Trophoblast cell (in vitro differentiated cells and primary cell): ENCODE measurements around the gene NAT16.

Experiments used
- DNase-seq, 2 donors: peaks; one replicate each; pipeline ENCODE4 v3.0.0-alpha.2; 2016
- H2AFZ ChIP-seq: 2 replicates; pipeline ENCODE4 v1.6.1; 2013; ENCODE audit warnings: low read length, moderate library complexity, mild to moderate bottlenecking; ENCODE audit not compliant: insufficient read depth, poor library complexity
- H2AK5ac ChIP-seq: 2 replicates; pipeline ENCODE4 v1.6.1; 2013; ENCODE audit warnings: mild to moderate bottlenecking, low read length
- H2BK120ac ChIP-seq: 2 replicates; pipeline ENCODE4 v1.6.1; 2013; ENCODE audit warnings: low read length, mild to moderate bottlenecking, moderate library complexity; ENCODE audit not compliant: insufficient read depth, poor library complexity
- H2BK12ac ChIP-seq: 2 replicates; pipeline ENCODE4 v1.6.1; 2013; ENCODE audit warnings: mild to moderate bottlenecking, low read length, moderate library complexity
- H2BK5ac ChIP-seq: 2 replicates; pipeline ENCODE4 v1.6.1; 2013; ENCODE audit warnings: low read length, low read depth, moderate library complexity, mild to moderate bottlenecking; ENCODE audit not compliant: poor library complexity
- H3K14ac ChIP-seq: 2 replicates; pipeline ENCODE4 v1.6.1; 2013; ENCODE audit warnings: mild to moderate bottlenecking, low read length
- H3K18ac ChIP-seq: 2 replicates; pipeline ENCODE4 v1.6.1; 2013; ENCODE audit warnings: mild to moderate bottlenecking, low read length
- H3K23ac ChIP-seq: 2 replicates; pipeline ENCODE4 v1.6.1; 2013; ENCODE audit warnings: low read length
- H3K27ac ChIP-seq: 2 replicates; pipeline ENCODE4 v1.5.1; 2013; ENCODE audit warnings: low read depth, mild to moderate bottlenecking, inconsistent platforms, low read length, moderate library complexity
- H3K27me3 ChIP-seq: 2 replicates; pipeline ENCODE4 v1.6.1; 2013; ENCODE audit warnings: inconsistent platforms, mild to moderate bottlenecking, low read length, moderate library complexity; ENCODE audit not compliant: insufficient read depth
- H3K36me3 ChIP-seq, 2 experiments: 1 replicate in 1 of 2; 2 replicates in 1 of 2; pipeline ENCODE4 v1.6.1; 2013; ENCODE audit warnings: low read length in 2 of 2, mild to moderate bottlenecking in 2 of 2, moderate library complexity in 1 of 2; ENCODE audit not compliant: insufficient read depth in 2 of 2, control insufficient read depth in 1 of 2
- H3K4ac ChIP-seq: 2 replicates; pipeline ENCODE4 v1.6.1; 2013; ENCODE audit warnings: low read depth, mild to moderate bottlenecking, low read length, moderate library complexity
- H3K4me1 ChIP-seq, 2 experiments: 1 replicate in 1 of 2; 2 replicates in 1 of 2; pipeline ENCODE4 v1.6.1; 2013; ENCODE audit warnings: low read length in 2 of 2, mild to moderate bottlenecking in 2 of 2, moderate library complexity in 1 of 2; ENCODE audit not compliant: insufficient read depth in 2 of 2, control insufficient read depth in 1 of 2
- H3K4me2 ChIP-seq: 2 replicates; pipeline ENCODE4 v1.6.1; 2013; ENCODE audit warnings: inconsistent platforms, mild to moderate bottlenecking, low read length, moderate library complexity
- H3K4me3 ChIP-seq: 2 replicates; pipeline ENCODE4 v1.5.1; 2013; ENCODE audit warnings: mild to moderate bottlenecking, low read depth, low read length, inconsistent platforms
- H3K79me1 ChIP-seq: one replicate; pipeline ENCODE4 v1.6.1; 2013; ENCODE audit warnings: low read length
- H3K79me2 ChIP-seq: 2 replicates; pipeline ENCODE4 v1.6.1; 2013; ENCODE audit warnings: low read length, mild to moderate bottlenecking; ENCODE audit not compliant: control insufficient read depth, insufficient read depth, poor library complexity
- H3K9ac ChIP-seq: 2 replicates; pipeline ENCODE4 v1.6.1; 2013; ENCODE audit warnings: mild to moderate bottlenecking, low read length
- H3K9me3 ChIP-seq: 2 replicates; pipeline ENCODE4 v1.6.1; 2013; ENCODE audit warnings: low read depth, mild to moderate bottlenecking, control low read depth, inconsistent platforms, low read length; ENCODE audit not compliant: insufficient read depth
- H4K12ac ChIP-seq: 2 replicates; pipeline ENCODE4 v1.6.1; 2013; ENCODE audit warnings: low read depth, mild to moderate bottlenecking, low read length, moderate library complexity
- H4K8ac ChIP-seq: 2 replicates; pipeline ENCODE4 v1.6.1; 2013; ENCODE audit warnings: low read depth, mild to moderate bottlenecking, low read length, moderate library complexity
- H4K91ac ChIP-seq: one replicate; pipeline ENCODE4 v1.6.1; 2013; ENCODE audit warnings: low read depth, mild to moderate bottlenecking, low read length, moderate library complexity
- WGBS: extraction: QIAGEN DNeasy Blood & Tissue Kit; methylation state at CpG from one replicate; pipeline ENCODE4 v1.1.7; 2013; ENCODE audit warnings: missing lambda C conversion rate; ENCODE audit not compliant: insufficient read length, insufficient coverage; ENCODE audit errors: extremely low coverage; 5-methylcytosine and 5-hydroxymethylcytosine counted together

Gene NAT16

DNA sequence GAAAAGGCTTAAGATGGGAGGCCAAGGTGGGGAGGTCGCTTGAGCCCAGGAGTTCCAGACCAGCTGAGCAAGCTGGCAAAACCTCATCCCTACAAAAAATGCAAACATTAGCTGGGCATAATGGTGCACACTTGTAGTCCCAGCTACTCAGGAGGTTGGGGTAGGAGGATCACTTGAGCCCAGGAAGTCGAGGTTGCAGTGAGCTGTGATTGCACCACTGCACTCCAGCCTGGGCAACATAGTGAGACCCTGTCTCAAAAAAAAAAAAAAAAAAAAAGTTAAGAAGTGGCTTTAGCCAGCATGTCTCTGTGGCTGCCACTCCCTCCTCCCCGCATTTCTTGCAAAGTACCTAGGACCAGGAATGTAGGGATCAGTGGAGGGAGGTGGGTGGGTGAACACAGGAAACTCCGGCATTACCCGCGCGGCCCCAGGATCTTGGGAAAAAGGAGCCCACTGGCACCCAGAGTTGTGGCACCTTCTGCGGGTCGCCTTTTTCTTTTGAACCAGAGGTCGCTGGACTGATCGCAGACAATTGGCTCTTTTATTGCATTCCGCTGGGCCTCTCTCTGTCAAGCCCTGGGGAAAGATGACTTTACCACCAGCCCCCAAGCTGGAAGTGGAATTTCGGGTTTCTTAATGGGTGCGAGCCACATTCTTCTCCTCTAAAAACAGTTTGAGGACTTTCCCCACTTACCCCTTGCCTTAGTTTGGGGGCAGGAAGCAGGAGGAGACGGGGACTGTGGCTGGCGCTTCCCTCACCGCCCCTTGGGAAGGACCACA is 18.2 kb downstream of the NAT16 start:
- H2AK5ac ChIP-seq: no peak overlapping the region
- no peak overlapping the region for H3K4ac ChIP-seq
- H3K4me1 ChIP-seq: peaks cover 54 to 68% of the 10 kb centered on the region in 2 experiments
- peak overlapping the region; percentile 54 for H2BK5ac ChIP-seq
- peak overlapping the region; percentile 53 for H4K91ac ChIP-seq
- peaks cover 7% of the 10 kb centered on the region for H3K27me3 ChIP-seq
- no peaks in the 10 kb centered on the region for H3K79me2 ChIP-seq
- H3K4me2 ChIP-seq: peak overlapping the region; percentile 90
- peak overlapping the region; percentile 30 for H4K8ac ChIP-seq
- peak overlapping the region; percentile 9 for H3K18ac ChIP-seq
- no peak overlapping the region for H2AFZ ChIP-seq
- no peak overlapping the region for H3K23ac ChIP-seq
- peak; percentile 21 to 57 for DNase-seq
- H3K27ac ChIP-seq: peak overlapping the region; percentile 90
- peaks cover 14% of the 10 kb centered on the region for H3K79me1 ChIP-seq
- peak overlapping the region; percentile 37 for H2BK12ac ChIP-seq
- H3K9me3 ChIP-seq: no peaks in the 10 kb centered on the region
- no CpG with 5 or more reads among the region's 17 CpGs for WGBS
- no peak overlapping the region for H3K14ac ChIP-seq
- no peak overlapping the region for H4K12ac ChIP-seq
- H3K4me3 ChIP-seq: no peak overlapping the region
- no peak overlapping the region for H3K9ac ChIP-seq
- H3K36me3 ChIP-seq: peaks cover 15 to 19% of the 10 kb centered on the region in 2 experiments
- H2BK120ac ChIP-seq: peak overlapping the region; percentile 27

DNA sequence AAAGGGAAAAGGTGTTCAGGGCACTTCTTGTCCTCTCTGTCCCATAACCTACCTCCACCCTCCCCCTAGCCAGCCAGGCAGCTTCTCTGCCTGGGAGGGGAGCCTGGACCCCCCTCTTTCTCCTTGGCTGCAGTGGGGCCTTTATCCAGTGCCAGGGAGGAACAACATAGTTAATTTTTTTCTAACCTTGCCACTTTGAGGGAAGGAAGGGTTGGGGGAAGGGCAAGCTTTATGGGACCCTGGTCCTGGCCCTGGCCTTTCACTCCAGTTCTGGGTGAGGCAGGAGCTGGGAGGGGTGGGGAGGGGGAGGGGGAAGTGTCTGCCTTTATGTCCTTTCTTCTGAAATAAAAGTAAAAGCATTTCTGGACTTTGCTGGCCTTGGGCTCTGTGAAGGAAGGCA is 19.2 kb downstream of the NAT16 start:
- no peak overlapping the region for H2AK5ac ChIP-seq
- H2AFZ ChIP-seq: no peak overlapping the region
- H2BK5ac ChIP-seq: peak overlapping the region; percentile 18
- peaks cover 17% of the 10 kb centered on the region for H3K79me1 ChIP-seq
- peak overlapping the region; percentile 30 for H3K4ac ChIP-seq
- peaks cover 56 to 71% of the 10 kb centered on the region in 2 experiments for H3K4me1 ChIP-seq
- H4K8ac ChIP-seq: no peak overlapping the region
- H4K12ac ChIP-seq: no peak overlapping the region
- H3K36me3 ChIP-seq: peaks cover 15 to 19% of the 10 kb centered on the region in 2 experiments
- peak overlapping the region; percentile 20 for H2BK12ac ChIP-seq
- peak overlapping the region; percentile 90 for H3K27ac ChIP-seq
- H3K9ac ChIP-seq: no peak overlapping the region
- peaks cover 2% of the 10 kb centered on the region for H3K27me3 ChIP-seq
- DNase-seq: no peak
- no peaks in the 10 kb centered on the region for H3K79me2 ChIP-seq
- no peak overlapping the region for H3K18ac ChIP-seq
- H2BK120ac ChIP-seq: peak overlapping the region; percentile 18
- no peak overlapping the region for H3K4me3 ChIP-seq
- no peaks in the 10 kb centered on the region for H3K9me3 ChIP-seq
- peak overlapping the region; percentile 29 for H4K91ac ChIP-seq
- H3K23ac ChIP-seq: no peak overlapping the region
- no peak overlapping the region for H3K4me2 ChIP-seq
- H3K14ac ChIP-seq: no peak overlapping the region

DNA sequence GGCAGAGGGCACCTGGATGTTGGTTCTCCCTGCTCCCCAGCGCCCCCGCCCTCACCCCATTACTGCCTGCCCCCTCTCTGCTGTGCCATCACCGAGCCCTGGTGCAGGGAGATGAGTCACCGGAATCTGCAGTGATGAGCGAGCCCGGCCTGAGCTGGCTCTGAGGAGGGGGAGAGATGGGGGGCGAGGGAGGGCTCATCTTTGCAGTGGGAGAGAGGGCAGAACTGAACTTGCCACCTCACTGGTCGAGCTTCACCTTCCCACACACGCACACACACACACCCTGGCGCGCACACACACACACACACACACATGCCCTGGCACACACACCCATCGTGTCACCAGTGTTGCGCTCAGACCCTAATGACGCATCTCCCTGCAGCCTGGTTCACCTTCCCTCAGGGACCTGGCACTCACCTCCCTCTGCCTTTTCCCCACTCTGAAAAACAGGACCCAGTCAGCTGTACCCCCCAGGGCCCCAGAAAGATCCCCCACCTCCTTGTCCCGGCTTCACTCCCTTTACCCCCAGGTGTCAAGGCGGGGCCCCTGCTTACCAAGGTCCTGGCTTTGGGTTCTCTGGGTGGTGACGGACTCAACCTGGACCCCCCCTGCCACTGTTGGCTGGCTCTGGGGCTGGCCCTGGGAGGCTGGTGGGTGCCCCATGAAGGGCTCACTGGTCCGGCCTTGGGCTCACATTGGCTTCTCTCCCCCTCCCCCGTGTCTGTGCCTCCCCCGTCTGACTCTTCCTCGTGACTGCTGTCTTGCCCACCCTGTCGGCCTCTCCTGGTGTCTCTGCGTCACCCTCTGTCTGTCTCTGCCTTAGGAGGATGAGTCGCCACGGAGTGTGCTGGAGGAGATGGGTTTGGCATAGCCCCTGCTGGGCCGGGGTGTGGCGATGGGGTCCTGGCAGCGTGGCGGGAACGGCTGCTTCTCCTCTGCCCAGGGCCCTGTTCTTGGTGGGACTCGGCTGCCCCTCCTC is 20.1 kb downstream of the NAT16 start:
- H4K91ac ChIP-seq: peak overlapping the region; percentile 33
- H3K27ac ChIP-seq: no peak overlapping the region
- no peak overlapping the region for H3K4me3 ChIP-seq
- no peak overlapping the region for H2AFZ ChIP-seq
- H2BK12ac ChIP-seq: peak overlapping the region; percentile 44
- H3K14ac ChIP-seq: peak overlapping the region; percentile 47
- no peak overlapping the region for H3K4ac ChIP-seq
- peaks cover 22% of the 10 kb centered on the region for H3K79me1 ChIP-seq
- peaks cover 54 to 72% of the 10 kb centered on the region in 2 experiments for H3K4me1 ChIP-seq
- WGBS: no CpG with 5 or more reads among the region's 31 CpGs
- peak overlapping the region; percentile 6 for H2AK5ac ChIP-seq
- peak overlapping the region; percentile 35 for H2BK120ac ChIP-seq
- H2BK5ac ChIP-seq: no peak overlapping the region
- H3K23ac ChIP-seq: no peak overlapping the region
- H3K79me2 ChIP-seq: peaks cover 3% of the 10 kb centered on the region
- no peak overlapping the region for H4K8ac ChIP-seq
- peak overlapping the region; percentile 47 for H3K18ac ChIP-seq
- no peak overlapping the region for H3K9ac ChIP-seq
- no peak for DNase-seq
- peak overlapping the region; percentile 14 for H4K12ac ChIP-seq
- peaks cover 15 to 19% of the 10 kb centered on the region in 2 experiments for H3K36me3 ChIP-seq
- H3K4me2 ChIP-seq: no peak overlapping the region
- H3K27me3 ChIP-seq: no peaks in the 10 kb centered on the region
- H3K9me3 ChIP-seq: no peaks in the 10 kb centered on the region

DNA sequence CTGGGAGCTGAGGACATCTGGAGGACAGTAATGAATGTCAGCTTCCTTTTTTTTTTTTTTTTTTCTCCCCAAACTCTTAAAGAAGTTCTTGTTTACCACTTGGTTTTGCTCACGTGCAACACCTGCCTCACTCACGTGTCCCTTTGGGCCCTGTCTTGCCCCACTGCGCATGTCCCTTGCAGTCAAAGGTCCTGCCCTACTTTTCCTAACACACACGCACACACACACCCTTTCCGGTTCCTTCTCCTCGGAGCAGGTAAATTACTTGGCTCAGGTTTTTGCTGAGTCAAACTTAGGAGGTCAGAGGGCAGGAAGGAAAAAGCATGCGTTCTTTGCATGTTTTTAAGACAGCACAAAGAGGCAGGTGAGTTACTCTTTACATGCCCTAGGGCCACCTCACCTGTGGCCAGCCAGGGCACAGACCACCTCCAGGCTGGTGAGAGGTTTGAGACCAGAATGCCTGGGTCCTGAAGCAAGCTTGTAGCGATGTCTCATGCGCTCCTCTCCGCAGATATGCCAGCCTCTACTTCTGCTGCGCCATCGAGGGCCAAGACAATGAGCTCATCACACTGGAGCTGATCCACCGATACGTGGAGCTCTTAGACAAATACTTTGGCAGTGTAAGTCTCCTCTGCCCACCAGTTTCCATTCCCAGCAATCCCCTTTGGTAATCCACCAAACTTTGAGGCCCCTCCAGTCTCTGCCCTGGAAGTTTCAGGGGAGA is 23.1 kb downstream of the NAT16 start:
- peak overlapping the region; percentile 58 for H4K91ac ChIP-seq
- no peak overlapping the region for H3K9ac ChIP-seq
- peak; percentile 90 to 93 for DNase-seq
- peak overlapping the region; percentile 29 for H2BK5ac ChIP-seq
- H3K4me3 ChIP-seq: no peak overlapping the region
- H3K36me3 ChIP-seq: peaks cover 15 to 19% of the 10 kb centered on the region in 2 experiments
- H3K14ac ChIP-seq: peak overlapping the region; percentile 3
- H3K9me3 ChIP-seq: no peaks in the 10 kb centered on the region
- H2AK5ac ChIP-seq: no peak overlapping the region
- WGBS: no CpG with 5 or more reads among the region's 14 CpGs
- peak overlapping the region; percentile 13 for H3K4me2 ChIP-seq
- peak overlapping the region; percentile 15 for H2BK12ac ChIP-seq
- H3K79me2 ChIP-seq: peaks cover 8% of the 10 kb centered on the region
- H4K12ac ChIP-seq: no peak overlapping the region
- H3K23ac ChIP-seq: no peak overlapping the region
- peaks cover 33 to 47% of the 10 kb centered on the region in 2 experiments for H3K4me1 ChIP-seq
- H3K27me3 ChIP-seq: no peaks in the 10 kb centered on the region
- H3K18ac ChIP-seq: no peak overlapping the region
- peaks cover 21% of the 10 kb centered on the region for H3K79me1 ChIP-seq
- H4K8ac ChIP-seq: no peak overlapping the region
- peak overlapping the region; percentile 16 for H2BK120ac ChIP-seq
- H3K4ac ChIP-seq: no peak overlapping the region
- H3K27ac ChIP-seq: peak overlapping the region; percentile 34
- H2AFZ ChIP-seq: no peak overlapping the region
